GM08714 (cell line): ENCODE measurements around the gene OR1D5.

ENCODE experiments used
- H3K4me3 ChIP-seq: fragments of 200-500 bp; sonication (Bioruptor generic); 2 replicates; pipeline ENCODE4 v1.5.1; 2014; ENCODE audit warnings: mild to moderate bottlenecking, low read length, inconsistent platforms
- ZNF274 ChIP-seq: IDR thresholded peaks from 2 replicates; pipeline ENCODE4 v1.6.1; 2012; ENCODE audit warnings: mild to moderate bottlenecking, low read depth, low read length

Gene OR1D5

DNA sequence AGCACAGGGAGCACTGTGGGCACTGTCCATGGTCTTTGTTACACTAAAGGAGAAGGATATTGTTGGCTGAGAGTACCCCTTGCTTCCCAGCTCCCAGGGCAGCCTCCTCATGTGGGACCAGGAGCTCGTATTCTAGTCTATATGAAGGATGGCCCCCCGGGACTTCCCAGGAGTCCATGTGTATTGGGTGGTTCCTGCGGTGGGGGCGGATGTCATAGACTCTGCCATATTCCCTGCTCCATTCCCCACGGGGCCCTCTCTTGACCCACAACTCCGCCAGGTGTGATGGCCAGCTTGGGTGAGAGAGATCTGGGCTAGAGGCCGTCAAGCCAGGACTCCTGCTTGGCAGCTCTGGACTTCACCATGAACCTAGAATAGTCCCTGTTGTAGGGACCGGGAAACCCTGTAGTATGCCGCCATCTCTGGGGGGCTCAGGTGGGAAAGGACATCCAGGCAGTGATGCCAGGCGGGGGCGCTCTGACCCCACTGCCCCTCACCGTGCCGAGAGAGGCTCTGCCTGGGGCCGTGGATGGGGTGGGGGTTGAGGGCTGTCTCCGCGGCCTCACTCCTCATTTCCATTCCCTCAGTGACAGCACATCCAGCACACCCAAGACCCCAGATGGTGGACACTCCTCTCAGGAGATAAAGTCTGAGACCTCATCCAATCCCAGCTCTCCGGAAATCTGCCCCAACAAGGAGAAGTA lies 37.8 kb downstream of the OR1D5 start:
- TF ChIP-seq ZNF274, result no peak

GRCh38 chr17:3024346-3024745 lies 39.1 kb downstream of the OR1D5 start:
- TF ChIP-seq ZNF274, result no peak
- no peak overlapping the region for H3K4me3 ChIP-seq

More for the DNA sequence above, 37.8 kb downstream of the OR1D5 start:
- no peak overlapping the region for H3K4me3 ChIP-seq

GRCh38 chr17:3022197-3022596 lies 41.2 kb downstream of the OR1D5 start:
- TF ChIP-seq ZNF274, result no peak
- H3K4me3 ChIP-seq, result no peak overlapping the region

GRCh38 chr17:3020381-3020780 lies 43.0 kb downstream of the OR1D5 start:
- H3K4me3 ChIP-seq, result no peak overlapping the region
- no peak for TF ChIP-seq ZNF274

- no peak overlapping the region for H3K4me3 ChIP-seq
- no peak for TF ChIP-seq ZNF274
Observed at GRCh38 chr17:3019761-3020160, 43.6 kb downstream of the OR1D5 start.

DNA sequence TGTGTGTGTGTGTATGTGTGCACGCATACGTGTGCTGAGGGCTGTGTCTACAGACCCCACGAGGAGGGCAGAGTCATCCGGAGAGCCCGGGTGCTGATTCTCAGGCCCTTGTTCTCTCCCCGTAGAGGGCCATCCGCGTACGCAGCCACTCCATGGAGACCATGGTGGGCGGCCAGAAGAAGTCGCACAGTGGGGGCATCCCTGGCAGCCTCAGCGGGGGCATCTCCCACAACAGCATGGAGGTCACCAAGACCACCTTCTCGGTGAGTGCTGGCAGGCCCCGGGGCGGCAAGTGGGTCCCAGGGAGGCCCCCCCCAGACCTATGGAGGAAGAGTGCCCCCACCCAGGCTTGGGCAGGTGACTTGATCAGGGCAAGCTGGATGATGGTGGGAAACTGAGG lies 45.5 kb downstream of the OR1D5 start:
- no peak for TF ChIP-seq ZNF274

DNA sequence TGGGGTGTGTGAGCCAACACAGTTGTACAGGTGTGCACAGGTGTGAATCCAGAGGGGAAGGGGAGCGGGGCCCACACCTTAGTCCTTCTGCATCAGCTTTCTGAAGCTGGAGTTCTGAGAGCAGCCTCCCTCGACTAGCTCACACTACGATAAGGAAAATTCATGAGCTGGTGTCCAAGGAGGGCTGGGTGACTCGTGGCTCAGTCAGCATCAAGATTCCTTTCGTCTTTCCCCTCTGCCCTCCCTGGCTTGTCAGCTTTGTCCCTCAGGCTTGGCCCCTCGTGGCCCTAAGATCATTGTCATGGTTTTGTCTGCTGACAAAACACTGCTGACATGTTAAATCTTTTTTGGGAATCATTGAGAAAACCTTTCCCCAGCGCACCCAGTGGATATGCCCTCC lies 47.5 kb downstream of the OR1D5 start:
- H3K4me3 ChIP-seq, result no peak overlapping the region
- TF ChIP-seq ZNF274, result no peak

More for the DNA sequence above, 45.5 kb downstream of the OR1D5 start:
- no peak overlapping the region for H3K4me3 ChIP-seq

GRCh38 chr17:3012926-3013581 lies 50.4 kb downstream of the OR1D5 start:
- no peak for TF ChIP-seq ZNF274
- H3K4me3 ChIP-seq, result no peak overlapping the region
